ENCODE data around the gene SEPTIN6. TPM values are rescaled to one million over a fixed set of nuclear protein-coding genes. Genes with fewer than 3 reads are reported as not detected.
"Not testable (repeated sequence)": the region's sequence is repeated elsewhere in the genome, so short reads cannot be mapped to it uniquely, and the experiment has no call there.

SEPTIN6 gene
- total RNA-seq, 1 experiment from 2014 or later, result 19.3 TPM

DNA sequence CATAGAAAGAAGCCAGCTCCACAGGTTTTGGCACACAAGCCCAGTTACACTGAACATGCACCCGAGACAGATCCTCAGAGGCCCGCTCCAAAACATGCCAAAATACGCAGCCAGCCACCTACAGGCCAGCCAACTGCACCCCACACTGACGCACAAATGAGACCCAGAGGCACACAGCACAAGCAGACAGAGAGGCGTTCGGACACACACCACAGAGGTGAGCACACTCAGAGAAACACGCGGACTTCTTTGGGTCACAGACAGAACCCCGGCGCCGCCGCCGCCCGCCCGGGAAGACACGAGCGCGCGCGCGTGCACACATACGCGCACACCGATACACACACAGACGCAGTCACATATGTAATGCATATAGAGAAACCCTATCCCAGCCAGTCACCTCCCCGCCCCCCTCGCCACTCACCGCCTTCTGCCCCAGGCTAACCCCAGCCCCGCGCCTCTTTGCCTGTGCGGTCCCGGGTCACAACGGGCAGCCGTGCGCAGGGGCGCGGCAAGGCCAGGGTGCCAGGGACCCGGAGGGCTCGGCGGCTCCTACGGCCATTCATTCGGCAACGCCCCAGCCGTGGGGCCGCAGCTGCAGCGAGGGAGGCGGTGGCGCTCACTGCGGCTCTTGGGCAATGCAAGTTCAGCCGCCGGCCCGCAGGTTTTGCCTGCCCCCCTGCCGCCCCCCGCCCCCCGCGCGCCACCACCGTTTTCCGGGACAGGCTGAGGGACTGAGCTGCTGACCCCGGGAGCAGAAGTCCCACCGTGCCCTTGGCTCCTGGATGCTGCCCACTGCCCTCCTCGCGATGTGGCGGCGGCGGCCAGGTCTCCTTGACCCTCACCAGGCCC, 553 bp downstream of the SEPTIN6 start:
- peak; percentile 18 for DNase-seq (ENCODE audit: low read depth)

GRCh38 chrX:119690921-119691716, 1.8 kb downstream of the SEPTIN6 start:
- no peak for DNase-seq (ENCODE audit: low read depth)

DNA sequence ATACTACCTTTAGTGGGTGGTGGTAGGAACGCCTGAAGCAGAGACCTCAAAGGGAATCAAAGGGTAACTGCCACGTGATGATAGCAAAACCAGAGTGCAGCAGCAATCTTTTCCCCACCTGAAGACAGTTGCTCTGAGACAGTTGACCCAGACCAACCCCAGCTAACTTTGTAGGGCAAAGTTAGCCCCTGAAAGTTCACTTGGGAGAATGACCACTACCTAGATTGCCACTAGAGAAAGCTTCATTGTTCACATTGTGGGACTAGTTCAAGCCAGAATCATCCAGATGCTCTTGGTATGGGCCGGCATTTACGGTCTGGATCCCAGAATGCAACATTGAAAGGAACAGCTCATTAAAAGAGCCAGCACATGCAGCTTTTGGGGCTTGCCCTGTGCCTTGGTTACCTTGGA, 4.1 kb downstream of the SEPTIN6 start:
- DNase-seq (ENCODE audit: low read depth), result no peak

GRCh38 chrX:119687661-119688413, 5.1 kb downstream of the SEPTIN6 start:
- no peak for DNase-seq (ENCODE audit: low read depth)

DNA sequence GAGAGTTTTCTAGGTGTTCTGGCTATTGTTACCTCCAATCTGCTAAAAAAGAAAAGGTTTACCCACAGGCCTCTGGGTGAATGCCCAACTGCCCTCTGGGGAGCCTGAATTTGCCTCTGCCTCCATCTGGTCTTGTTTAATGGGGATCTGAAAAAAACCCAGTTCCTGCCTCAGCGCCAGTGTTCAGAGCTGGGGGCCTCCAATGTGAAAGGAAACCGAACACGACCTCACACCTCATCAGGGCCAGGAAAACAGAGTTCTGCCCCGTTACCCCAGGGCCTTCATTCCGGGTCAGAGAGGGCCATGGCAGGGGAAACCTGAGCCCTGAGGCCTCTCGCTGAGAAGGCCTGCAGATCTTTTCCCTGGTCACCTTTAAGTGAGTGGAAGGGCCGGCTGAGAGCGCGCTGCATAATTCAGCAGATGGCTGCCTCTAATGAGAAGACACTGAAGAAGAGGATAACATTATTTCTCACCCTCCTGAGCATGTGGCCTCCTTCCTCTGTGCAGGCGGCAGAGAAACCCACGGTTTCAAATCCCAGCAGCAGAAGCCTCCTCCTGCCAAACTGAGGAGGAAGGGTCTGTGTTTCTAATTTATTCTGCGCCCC, 6.8 kb downstream of the SEPTIN6 start:
- DNase-seq (ENCODE audit: low read depth), result no peak

- DNase-seq (ENCODE audit: low read depth), result no peak
These were observed 7.5 kb downstream of the SEPTIN6 start for GRCh38 chrX:119685225-119686066.

DNA sequence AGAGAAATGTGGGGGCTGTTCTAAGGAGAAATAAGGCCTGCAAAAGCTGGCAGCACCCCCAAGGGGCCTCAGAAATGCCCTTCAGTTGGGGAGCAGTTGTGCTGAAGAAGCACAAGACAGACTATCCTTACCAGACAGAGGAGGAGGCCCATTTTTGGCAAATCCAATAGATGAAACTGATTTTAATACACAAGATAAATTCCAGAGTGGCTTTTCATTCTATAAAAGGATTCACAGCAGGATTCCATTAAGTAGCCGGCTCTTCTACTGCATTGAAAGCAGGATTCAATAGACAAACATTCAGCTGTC, 8.1 kb downstream of the SEPTIN6 start:
- no peak for DNase-seq (ENCODE audit: low read depth)

- not testable (repeated sequence) for DNase-seq (ENCODE audit: low read depth)
These were observed 8.7 kb downstream of the SEPTIN6 start for GRCh38 chrX:119684312-119684711.

DNA sequence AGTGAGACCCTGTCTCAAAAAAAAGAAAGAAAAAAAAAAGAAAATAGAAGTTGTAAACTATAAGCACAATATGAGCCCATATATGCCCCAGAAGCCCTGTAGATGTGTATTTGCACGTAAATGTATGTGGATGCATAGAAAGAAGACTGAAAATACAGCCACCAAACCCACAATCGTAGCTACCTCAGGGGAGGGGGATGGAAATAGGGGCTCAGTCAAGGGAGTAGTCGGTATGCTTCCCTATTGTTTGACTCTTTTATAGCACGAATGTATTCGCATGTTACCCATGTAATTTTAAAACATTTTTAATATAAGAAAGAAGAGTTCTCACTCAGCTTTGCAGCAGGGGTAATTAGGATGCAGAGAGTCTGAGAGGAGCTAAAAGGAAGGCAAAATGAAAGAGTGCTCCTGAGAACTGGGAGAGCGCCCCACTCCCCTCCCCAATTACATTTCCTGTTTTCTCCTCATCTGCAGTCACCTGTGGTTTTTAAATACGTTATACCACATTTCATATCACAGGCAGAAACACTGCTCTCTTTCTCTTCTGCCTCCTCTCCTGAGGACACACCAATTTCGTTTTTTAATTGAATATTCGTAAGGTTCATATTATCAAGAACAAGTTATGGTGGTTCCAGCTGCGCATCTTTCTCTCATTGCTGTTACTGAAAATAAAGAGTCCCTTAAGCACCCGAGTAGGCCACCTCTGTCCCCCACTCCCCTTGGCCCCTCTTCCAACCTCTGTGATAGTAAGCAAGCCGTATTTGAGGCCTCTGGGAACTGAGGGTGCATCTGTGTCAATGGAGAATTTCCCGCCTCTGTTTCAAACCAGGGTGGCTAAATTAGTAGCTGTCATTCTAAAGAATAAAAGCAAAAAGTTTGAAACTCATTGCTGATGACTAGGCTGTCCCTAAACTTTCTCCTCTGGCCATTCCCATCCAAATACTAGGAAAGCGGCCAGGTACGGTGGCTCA, 10.7 kb downstream of the SEPTIN6 start:
- DNase-seq (ENCODE audit: low read depth), result no peak

DNA sequence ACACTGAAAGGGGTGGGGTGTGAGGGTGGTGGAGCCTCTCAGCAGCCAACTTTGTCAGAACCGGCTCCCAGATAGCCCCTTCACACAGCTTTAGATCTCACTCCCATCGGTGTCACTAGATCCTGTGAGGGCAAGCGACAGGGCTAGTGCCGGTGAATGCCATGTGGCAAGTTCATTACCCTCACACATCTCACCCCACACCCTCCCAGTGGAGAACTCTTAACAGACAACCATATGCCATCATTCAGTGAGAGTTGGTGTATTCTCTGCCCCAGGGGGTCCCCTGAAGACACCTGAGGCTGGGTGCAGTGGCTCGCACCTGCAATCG, 15.3 kb downstream of the SEPTIN6 start:
- no peak for DNase-seq (ENCODE audit: low read depth)

DNA sequence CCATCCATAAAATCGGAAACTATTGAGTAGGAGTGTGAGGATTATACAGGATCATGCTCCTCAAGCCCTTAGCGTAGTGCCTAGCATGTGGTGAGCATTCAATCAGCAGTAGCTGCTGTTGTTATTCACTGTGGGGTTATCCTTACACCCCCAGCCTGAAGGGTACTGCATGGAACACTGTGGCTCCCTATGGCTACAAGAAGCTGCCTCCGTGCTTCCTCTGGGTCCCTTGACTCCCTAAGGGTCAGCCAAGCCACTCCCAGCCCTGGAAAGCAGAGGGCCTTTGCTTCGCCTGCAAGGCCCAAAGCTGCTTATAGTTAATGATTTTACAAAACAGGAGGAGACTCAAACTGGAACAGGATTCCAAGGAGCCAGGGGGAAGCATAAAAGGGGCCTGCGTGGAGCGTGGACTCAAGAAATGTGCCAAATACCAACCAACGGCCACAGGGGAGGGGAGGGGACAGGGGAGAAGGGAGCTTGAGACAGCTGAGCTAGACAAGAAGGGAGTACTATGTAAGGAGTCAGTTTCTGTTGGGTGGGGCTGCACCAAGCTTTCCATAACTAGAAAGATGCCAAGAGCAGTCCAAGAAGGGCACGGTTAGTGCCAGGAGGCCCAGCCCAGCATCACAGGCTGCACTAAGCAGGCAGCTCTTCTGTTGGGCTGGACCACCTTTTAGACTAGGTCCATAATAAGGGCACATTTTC, 15.9 kb downstream of the SEPTIN6 start:
- DNase-seq (ENCODE audit: low read depth), result no peak

DNA sequence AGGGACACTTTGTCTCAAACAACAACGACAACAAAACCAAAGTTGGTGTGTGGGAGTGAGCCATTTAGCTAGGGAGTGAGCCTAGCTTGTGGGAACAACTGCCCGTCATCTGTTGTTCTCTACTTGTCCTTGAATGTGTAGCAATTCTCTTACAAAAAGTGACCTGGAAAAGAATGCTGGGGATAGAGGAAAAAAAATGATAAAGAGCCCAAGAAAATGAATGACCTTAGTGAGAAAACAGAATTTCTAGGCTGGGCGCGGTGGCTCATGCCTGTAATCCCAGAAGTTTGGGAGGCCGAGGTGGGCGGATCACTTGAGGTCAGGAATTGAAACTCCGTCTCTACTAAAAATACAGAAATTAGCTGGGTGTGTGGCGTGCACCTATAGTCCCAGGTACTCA, 19.6 kb downstream of the SEPTIN6 start:
- DNase-seq (ENCODE audit: low read depth), result no peak

GRCh38 chrX:119672426-119672825, 20.5 kb downstream of the SEPTIN6 start:
- DNase-seq (ENCODE audit: low read depth), result no peak

DNA sequence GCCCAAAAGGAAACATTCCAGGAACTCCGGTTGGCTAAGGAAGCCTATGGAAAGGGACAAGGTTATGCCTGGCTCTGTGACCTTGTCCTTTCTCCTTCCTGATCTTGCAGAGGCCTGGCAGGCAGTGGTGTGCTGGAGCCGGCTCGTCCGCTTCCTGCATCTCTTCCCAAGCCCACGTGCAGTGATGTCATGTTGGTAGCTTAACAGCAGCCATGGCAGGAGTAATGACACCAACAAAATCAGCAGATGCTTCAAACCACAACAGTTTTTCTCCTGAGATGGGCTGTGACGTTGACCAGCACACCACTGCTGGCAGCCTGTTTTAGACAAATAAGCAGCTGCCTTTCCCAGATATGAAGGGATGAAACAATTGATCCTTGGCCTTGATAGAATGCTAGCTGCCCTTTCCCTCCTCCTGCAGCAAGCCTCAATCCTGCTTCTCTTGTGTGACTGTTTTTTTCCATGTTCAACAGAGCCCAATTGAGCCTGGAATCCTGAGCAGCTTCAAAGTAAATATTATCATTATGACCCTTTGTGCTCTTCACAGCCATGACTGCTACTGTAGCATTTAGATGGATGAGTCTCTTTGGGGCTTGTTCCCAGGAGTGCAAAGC, 23.4 kb downstream of the SEPTIN6 start:
- DNase-seq (ENCODE audit: low read depth), result no peak

DNA sequence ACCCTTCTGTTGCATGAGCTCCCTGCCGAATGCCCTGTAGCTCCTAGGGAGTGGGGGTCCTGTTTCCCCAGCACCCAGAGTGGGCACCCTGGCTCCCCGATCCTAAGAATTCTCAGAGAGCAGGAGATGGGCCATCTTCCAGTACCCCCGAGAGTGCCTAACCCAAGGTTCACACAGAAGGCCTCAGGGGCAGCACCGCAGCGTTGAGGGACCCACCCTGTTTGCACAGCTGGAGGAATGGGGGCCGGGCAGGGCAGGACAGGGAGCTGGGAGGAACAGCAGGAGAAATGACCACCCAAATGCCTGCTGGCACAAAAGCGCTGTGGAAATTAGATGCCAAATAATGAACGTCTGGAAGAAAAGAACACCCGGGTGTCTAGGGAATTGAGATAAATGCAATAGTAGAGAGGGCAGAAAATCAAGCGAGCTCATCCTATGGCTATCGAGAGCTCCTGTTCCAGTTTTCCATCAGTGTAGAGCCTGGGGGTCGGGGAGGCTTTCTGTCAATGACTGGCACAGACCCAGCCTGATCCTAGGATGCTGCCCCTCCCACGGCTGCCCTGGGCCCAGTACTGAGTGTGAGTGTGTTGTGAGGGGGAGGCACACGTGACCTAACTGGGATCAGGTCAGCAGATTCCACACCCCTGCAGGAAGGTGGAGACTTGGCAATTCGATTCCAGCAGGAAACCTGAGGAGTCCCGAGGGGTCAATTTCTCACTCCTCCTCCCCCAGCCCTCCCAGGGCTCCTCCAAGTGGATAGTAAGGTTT, 25.7 kb downstream of the SEPTIN6 start:
- no peak for DNase-seq (ENCODE audit: low read depth)

- DNase-seq (ENCODE audit: low read depth), result not testable (repeated sequence)
These were observed 28.1 kb downstream of the SEPTIN6 start for GRCh38 chrX:119664877-119665276.

GRCh38 chrX:119661486-119661885, 31.5 kb downstream of the SEPTIN6 start:
- DNase-seq (ENCODE audit: low read depth), result no peak

GRCh38 chrX:119659522-119659921, 33.4 kb downstream of the SEPTIN6 start:
- DNase-seq (ENCODE audit: low read depth), result no peak

Measured in HT1080 (cell line).